ENCODE data around the gene GEMIN5. TPM values are rescaled to one million over a fixed set of nuclear protein-coding genes. Genes with fewer than 3 reads are reported as not detected.
A peak's percentile ranks its signal among the peaks of the same experiment; 100 is the strongest.

Gene GEMIN5
- total and polyA plus RNA-seq, 2 donors = 9.3 to 18.0 TPM

DNA sequence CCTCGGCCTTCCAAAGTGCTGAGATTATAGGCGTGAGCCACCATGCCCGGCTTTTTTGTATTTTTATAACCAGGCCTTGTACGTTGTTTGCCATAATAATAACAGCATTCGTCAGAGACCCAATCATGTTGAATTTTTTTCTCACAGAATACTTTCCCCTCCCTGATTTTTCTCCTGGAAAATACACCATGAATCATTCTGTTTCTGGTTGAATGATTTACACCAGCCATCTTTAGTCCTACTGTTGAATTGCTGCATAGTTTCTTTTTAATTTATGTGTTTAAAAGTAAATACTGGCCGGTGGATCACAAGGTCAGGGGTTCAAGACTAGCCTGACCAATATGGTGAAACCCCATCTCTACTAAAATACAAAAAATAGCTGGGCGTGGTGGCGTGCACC lies 76.1 kb downstream of the GEMIN5 start:
- no peaks in the 10 kb centered on the region for H3K4me1 ChIP-seq (ENCODE audit: insufficient read depth)
- WGBS = 85% methylated on average over 8 of the region's 8 CpGs

DNA sequence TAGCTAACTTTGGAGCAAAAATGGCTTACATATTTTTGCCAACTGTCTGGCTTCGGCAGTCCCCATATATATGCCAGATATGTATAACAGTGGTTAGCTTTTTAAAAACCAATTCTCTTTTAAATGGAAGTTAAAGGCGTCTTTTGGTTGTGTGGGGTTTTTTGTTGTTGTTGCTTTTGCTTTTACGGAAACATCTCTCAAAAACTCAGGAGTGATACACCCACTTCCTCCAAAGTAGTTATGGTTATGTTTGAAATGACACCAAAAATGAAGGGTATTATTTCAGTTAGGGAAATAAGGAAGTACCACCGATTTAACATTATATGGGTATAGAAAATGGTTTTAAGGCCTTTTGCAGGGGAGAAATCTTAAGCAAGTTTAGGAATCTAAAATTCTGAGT lies 77.2 kb downstream of the GEMIN5 start:
- H3K36me3 ChIP-seq (ENCODE audit: insufficient read depth) = no peaks in the 10 kb centered on the region
- 48% methylated on average over 4 of the region's 4 CpGs for WGBS
- H3K4me1 ChIP-seq (ENCODE audit: insufficient read depth) = no peaks in the 10 kb centered on the region
- H3K27ac ChIP-seq (ENCODE audit: low read depth) = no peak overlapping the region
- H3K4me3 ChIP-seq (ENCODE audit: low read depth, low read length) = no peak overlapping the region
- DNase-seq (ENCODE audit: extremely low spot score) = no peak

More for the DNA sequence above, 76.1 kb downstream of the GEMIN5 start:
- Histone ChIP-seq H3K27ac (ENCODE audit: low read depth) (no peak overlapping the region), H3K36me3 (ENCODE audit: insufficient read depth) (no peaks in the 10 kb centered on the region), H3K4me3 (ENCODE audit: low read depth, low read length) (no peak overlapping the region)
- no peak for DNase-seq (ENCODE audit: extremely low spot score)

DNA sequence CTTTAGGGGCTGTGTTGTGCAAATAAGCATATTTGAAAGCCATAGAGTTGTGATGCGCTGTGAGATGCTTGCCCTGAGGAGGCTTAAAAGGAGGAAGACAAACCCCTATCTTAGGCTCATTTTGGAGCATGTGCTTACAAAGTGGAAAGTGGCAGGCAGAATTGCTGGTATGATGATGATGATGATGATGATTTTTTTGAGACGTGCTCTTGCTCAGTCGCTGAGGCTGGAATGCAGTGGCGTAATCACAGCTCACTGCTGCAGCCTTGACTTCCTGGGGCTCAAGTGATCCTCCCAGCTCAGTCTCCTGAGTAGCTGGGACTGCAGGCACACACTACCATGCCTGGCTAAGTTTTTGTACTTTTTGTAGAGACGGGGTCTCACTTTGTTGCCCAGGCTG lies 77.9 kb downstream of the GEMIN5 start:
- Histone ChIP-seq H3K4me1 (ENCODE audit: insufficient read depth) (no peaks in the 10 kb centered on the region), H3K36me3 (ENCODE audit: insufficient read depth) (no peaks in the 10 kb centered on the region), H3K4me3 (ENCODE audit: low read depth, low read length) (peak overlapping the region; percentile 92), H3K27ac (ENCODE audit: low read depth) (no peak overlapping the region)
- 30% methylated on average over 5 of the region's 5 CpGs for WGBS
- DNase-seq (ENCODE audit: extremely low spot score) = no peak

DNA sequence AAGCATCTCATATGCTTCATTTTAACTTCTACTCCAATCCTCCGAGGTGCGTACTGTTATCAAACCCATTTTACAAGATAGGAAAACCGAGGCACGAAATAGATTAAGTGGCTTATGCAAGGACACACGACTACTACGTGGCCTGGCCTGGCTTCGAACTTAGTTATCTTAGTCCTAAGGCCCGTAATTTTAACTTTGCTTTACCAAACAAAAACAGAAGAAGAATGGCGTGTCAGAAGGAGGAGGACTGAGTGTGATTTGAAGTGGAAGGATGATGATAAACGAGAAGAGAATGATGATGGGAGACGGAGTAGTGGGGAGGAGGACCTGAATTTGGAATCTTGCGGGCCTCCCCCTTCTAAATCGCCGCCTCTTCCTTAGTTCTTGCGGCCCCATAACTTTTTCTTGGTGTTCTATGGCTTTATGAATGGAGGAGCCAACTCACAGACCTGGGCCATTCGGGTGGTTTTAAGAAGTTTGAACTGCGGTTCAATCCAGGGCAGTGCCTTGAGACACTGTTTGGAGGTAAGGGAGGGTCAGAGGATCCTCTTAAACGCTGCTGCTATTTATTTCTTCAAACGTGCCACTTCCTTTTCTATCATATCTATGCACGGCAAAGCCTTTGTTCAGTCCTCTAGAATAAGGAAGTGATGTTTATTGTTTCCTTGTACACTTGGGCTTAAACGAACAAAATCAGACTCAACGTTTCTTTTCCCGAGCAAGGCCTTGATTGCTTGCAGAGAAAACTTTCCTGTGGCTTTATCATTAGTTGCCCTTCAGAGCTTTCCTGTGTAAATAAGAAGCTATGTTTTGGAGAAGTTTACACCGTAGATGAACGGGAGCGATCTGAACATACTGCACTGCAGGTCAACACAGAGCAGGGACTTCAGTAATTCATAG lies 78.8 kb downstream of the GEMIN5 start:
- no peaks in the 10 kb centered on the region for H3K36me3 ChIP-seq (ENCODE audit: insufficient read depth)
- H3K4me3 ChIP-seq (ENCODE audit: low read depth, low read length) = peak overlapping the region; percentile 92
- no peaks in the 10 kb centered on the region for H3K4me1 ChIP-seq (ENCODE audit: insufficient read depth)
- peak overlapping the region; percentile 97 for H3K27ac ChIP-seq (ENCODE audit: low read depth)
- no peak for DNase-seq (ENCODE audit: extremely low spot score)
- WGBS = under 1% methylated on average over 26 of the region's 26 CpGs

DNA sequence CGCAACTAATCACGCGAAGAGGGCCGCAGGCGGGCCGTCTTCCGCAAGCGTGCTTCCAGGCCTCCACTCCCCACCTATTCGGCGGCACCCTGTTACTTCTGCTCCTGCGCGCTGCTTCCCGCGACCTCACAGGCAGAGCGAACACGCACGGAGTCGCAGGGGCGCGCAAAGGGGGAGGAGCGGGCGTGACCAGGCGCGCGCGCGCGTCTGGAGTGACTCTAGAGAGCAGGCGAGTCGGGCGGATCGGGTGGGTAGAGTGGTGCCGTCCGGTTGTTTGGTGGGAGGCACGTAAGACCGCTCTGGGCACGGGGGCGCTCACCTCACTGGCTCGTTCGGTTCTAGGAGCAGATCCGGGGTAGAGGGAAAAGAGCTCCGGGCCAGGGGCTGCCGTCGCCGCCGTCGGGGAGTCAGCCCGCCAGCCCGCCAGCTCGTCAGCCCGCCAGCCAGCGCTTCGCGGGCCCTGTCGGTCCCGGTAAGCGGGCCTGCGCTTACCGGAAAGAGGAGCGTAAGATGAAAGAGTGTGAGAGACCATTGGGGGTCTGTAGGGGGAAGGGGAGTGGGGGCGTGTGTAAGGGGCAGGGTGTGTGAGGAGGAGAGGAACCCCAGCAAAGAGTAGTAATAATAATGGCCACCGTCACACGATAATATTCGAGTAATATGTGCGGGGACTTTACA lies 79.6 kb downstream of the GEMIN5 start, which contains the start of gene CNOT8:
Gene CNOT8 (plus strand): TSS at position 331 of the 675 bp plus-strand sequence. CDS start 4,652 bp downstream, outside the sequence.
- peak; percentile 94 for DNase-seq (ENCODE audit: extremely low spot score)
- H3K4me3 ChIP-seq (ENCODE audit: low read depth, low read length) = peak within 1 kb of the TSS; percentile 92
- peak within 1 kb of the TSS; percentile 97 for H3K27ac ChIP-seq (ENCODE audit: low read depth)
- no peaks in the 10 kb centered on the region for H3K36me3 ChIP-seq (ENCODE audit: insufficient read depth)
- H3K4me1 ChIP-seq (ENCODE audit: insufficient read depth) = no peaks in the 10 kb centered on the region
- under 1% methylated on average over 65 of the region's 65 CpGs for WGBS

DNA sequence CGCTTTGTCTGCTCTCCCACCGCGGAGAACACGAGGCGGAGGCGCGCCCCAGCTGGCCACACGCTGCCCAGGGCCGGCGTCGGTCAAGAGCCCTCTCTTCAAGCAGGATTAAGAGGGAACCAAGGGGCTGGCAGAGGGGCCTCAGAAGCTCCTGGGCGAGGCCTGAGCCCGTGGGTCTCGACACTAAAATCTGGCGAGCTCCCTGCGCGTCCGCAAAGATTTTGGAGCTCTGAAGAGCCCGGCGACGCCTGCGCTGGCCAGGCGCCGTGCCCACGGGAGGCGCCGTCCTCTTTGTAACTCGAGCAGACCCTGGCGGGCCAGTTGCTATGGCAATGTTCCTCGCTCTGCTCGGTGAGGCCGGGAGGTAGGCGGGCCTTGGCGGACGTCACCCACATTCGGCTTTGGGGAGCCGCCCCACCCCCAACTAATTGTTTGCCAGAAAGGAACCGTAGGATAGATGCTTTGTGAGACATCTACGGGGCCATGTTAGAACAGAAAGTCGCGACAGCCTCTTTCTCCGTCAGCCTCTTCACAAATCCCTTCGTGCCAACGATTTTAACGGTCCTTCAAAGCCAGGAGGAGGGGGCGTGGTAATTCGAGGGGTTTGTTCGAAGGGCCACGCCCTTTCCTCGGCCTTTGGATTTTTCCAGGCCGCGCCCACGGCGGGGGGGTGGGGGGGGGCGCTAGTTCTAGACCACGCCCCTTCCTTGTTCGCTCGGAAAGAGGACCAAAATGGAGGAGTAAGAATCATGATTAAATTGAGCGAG lies 80.3 kb downstream of the GEMIN5 start:
- DNase-seq (ENCODE audit: extremely low spot score) = peak; percentile 96
- under 1% methylated on average over 59 of the region's 59 CpGs for WGBS
- Histone ChIP-seq H3K4me3 (ENCODE audit: low read depth, low read length) (peak overlapping the region; percentile 92), H3K36me3 (ENCODE audit: insufficient read depth) (no peaks in the 10 kb centered on the region), H3K27ac (ENCODE audit: low read depth) (peak overlapping the region; percentile 97), H3K4me1 (ENCODE audit: insufficient read depth) (no peaks in the 10 kb centered on the region)

DNA sequence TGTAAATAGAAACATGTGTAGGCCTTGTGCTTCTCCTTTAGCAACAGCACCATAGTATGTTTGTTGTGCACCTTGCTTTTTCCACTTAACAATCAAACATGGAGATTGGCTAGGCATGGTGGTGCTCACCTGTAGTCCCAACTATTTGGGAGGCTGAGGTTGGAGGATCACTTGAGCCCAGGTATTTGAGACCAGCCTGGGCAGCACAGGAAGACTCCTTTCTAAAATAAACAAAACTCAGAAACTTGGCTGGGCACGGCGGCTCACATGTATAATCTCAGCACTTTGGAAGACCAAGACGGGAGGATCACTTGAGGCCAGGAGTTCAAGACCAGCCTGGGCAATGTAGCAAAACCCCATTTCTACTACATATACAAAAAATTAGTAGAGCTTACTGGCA lies 86.7 kb downstream of the GEMIN5 start:
- Histone ChIP-seq H3K4me3 (ENCODE audit: low read depth, low read length) (no peak overlapping the region), H3K36me3 (ENCODE audit: insufficient read depth) (no peaks in the 10 kb centered on the region), H3K27ac (ENCODE audit: low read depth) (no peak overlapping the region), H3K4me1 (ENCODE audit: insufficient read depth) (no peaks in the 10 kb centered on the region)
- DNase-seq (ENCODE audit: extremely low spot score) = no peak
- WGBS = 72% methylated on average over 3 of the region's 3 CpGs

DNA sequence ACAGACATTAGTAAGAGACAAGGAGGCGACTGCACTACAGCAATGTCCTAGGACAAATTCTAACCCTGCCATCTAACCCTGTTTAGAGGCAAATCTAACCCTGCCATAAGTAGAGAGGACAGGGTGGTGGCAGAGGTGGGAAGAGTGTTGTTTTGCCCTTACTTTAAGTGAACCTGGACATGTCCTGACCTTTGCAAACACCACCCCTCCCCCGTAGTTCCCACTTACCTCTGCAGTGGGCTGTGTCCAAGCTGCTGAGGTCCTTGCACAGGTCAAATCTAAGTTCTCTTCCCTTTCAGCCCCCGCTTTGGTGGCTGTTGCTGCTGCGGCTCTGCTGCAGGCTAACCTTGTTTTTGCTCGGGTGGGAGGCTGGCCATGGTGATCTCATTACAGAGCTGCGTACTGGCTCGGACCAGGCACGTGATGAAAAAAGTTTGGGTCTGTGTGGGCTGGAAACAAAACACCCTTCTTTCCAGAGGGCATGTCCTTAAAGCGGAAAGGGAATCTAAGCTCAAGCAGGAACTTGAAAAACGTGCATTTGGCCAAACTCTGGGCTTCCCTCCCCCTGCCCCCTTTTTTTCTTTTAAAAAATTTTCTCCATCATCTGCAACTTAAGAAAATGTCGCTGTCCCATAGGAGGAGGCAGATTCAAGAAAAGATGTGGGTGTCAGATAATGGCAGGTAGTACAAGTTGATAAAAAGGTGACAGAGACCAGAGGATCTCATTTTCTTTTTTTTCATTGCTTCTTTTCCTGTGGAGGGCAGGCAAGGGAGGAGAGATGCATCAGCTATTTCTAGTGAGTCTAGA lies 87.6 kb downstream of the GEMIN5 start, which contains the start of gene FAXDC2:
Gene FAXDC2 (minus strand): TSS at position 349 of the 808 bp plus-strand sequence. CDS start 12,425 bp downstream, outside the sequence.
- peak; percentile 90 for DNase-seq (ENCODE audit: extremely low spot score)
- Histone ChIP-seq H3K36me3 (ENCODE audit: insufficient read depth) (no peaks in the 10 kb centered on the region), H3K4me1 (ENCODE audit: insufficient read depth) (no peaks in the 10 kb centered on the region), H3K27ac (ENCODE audit: low read depth) (peak within 1 kb of the TSS; percentile 80), H3K4me3 (ENCODE audit: low read depth, low read length) (peak within 1 kb of the TSS; percentile 67)
- 4% methylated on average over 11 of the region's 11 CpGs for WGBS

DNA sequence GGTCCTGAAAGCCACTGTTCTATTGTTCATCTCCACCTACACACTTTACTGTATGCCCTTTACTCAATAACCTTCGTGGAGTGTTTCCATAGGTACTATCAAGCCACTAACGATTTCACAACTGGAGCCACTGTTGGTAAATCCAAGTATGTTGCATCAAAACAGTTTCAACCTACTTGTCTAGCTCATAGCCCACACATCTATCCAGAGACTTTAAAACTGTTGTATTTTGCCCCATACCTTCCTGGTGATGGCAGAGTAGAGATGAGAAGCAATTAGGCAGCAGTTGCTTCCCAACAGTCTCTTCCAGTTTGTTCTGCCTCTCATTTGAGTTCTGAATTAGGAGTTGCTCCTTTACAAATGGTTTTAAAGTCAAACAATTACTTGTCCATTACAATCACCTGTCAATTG lies 88.2 kb downstream of the GEMIN5 start:
- DNase-seq (ENCODE audit: extremely low spot score) = peak; percentile 10
- Histone ChIP-seq H3K4me3 (ENCODE audit: low read depth, low read length) (peak overlapping the region; percentile 67), H3K4me1 (ENCODE audit: insufficient read depth) (no peaks in the 10 kb centered on the region), H3K27ac (ENCODE audit: low read depth) (no peak overlapping the region), H3K36me3 (ENCODE audit: insufficient read depth) (no peaks in the 10 kb centered on the region)
- 23% methylated on average over 2 of the region's 2 CpGs for WGBS

DNA sequence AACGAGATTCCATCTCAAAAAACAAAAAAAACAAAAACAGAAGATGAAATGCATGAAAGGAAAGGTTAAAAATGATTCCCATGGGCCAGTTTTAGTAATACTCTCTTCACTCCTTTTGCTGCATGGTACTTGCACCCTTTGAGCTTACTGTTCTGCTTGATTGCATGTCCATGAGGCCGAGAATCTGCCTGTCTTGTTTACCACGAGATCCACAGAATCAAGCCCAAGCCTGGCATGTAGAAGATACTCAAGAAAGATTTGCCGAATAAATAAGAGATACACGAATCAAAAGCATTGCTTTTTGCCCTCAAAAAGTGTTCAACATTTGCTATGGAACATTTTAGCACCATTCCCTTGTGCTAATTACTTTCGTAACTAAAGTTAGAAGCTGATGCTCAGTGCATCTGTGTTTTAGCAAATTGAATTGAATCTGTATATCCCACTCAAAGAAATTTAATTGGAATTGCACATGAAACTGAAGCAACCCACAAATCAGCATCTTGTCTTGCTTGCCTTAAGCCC lies 88.7 kb downstream of the GEMIN5 start:
- Histone ChIP-seq H3K36me3 (ENCODE audit: insufficient read depth) (no peaks in the 10 kb centered on the region), H3K4me3 (ENCODE audit: low read depth, low read length) (peak overlapping the region; percentile 67), H3K27ac (ENCODE audit: low read depth) (no peak overlapping the region), H3K4me1 (ENCODE audit: insufficient read depth) (no peaks in the 10 kb centered on the region)
- WGBS = 66% methylated on average over 6 of the region's 6 CpGs
- DNase-seq (ENCODE audit: extremely low spot score) = no peak

DNA sequence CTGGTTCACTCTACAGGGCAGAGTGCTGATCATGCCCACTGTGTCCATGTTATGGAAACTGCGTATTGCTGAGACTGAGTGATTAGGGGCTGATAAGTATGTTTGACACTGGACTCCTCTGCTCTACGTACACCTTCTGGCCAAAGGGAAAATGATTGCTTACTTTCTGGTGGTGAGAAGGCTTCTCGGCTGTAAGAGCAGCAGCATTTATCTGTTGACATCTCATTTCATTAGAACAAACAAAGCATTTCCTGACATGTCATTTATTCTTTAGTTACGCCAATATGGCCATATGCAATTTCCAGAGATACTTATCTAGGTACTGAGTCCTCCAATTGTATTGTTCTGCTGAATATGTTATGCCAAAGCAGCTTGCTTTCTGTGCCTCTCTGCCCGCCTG lies 93.2 kb downstream of the GEMIN5 start:
- 70% methylated on average over 5 of the region's 5 CpGs for WGBS
- Histone ChIP-seq H3K4me1 (ENCODE audit: insufficient read depth) (no peaks in the 10 kb centered on the region), H3K27ac (ENCODE audit: low read depth) (no peak overlapping the region), H3K36me3 (ENCODE audit: insufficient read depth) (no peaks in the 10 kb centered on the region), H3K4me3 (ENCODE audit: low read depth, low read length) (no peak overlapping the region)
- peak; percentile 26 for DNase-seq (ENCODE audit: extremely low spot score)

DNA sequence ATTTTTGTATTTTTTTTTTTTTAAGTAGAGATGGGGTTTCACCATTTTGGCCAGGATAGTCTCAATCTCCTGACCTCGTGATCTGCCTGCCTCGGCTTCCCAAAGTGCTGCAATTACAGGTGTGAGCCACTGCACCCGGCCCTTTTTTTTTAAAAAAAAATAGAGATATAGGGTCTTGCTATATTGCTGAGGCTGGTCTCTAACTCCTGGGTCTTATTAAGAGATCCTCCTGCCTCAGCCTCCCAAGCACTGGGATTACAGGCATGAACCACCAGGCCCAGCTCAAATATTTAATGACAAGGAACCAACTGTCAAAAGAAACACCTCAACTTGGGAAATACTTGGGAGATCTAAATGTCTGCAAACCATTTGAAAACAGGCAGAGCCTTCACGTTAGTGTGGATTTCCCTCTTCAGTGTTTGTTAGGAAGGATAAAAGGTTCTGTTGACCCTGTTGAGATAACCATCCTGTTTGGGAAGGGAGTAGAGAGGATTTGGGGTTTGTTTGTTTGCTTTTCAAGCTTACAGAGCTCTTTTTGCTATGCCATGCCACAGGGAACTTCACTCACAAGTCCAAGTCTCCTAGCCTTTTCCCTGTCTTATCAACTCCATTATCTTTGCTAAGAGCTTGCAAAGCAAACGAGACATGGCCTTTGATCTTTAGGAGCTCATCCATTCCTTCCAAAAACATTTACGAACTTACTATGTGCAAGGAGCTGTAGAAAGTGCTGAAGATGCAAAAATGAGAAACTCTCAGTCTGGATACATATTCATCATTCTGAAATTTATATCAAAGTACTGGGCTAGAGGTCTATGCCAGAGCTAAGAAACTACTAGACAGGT lies 95.1 kb downstream of the GEMIN5 start:
- WGBS = 72% methylated on average over 6 of the region's 6 CpGs
- DNase-seq (ENCODE audit: extremely low spot score) = no peak
- H3K27ac ChIP-seq (ENCODE audit: low read depth) = no peak overlapping the region
- no peak overlapping the region for H3K4me3 ChIP-seq (ENCODE audit: low read depth, low read length)
- H3K36me3 ChIP-seq (ENCODE audit: insufficient read depth) = no peaks in the 10 kb centered on the region
- no peaks in the 10 kb centered on the region for H3K4me1 ChIP-seq (ENCODE audit: insufficient read depth)

All from urinary bladder (tissue), 4 donors.